ENCODE measurements around the gene COTL1. TPM values are rescaled to one million over a fixed set of nuclear protein-coding genes. Genes with fewer than 3 reads are reported as not detected.

COTL1 gene
- total RNA-seq, 1 experiment from 2014 or later: 34.1 TPM

- H3K4me3 ChIP-seq (ENCODE audit: low read depth, low read length, poor library complexity, severe bottlenecking): no peak overlapping the region
- H3K4me1 ChIP-seq (ENCODE audit: insufficient read depth, low read length, poor library complexity, severe bottlenecking): no peaks in the 10 kb centered on the region
- no TSS peak for BruUV-seq (replicated peaks)
- H3K9me3 ChIP-seq (ENCODE audit: low read depth, low read length, poor library complexity, severe bottlenecking): no peaks in the 10 kb centered on the region
- no peak overlapping the region for H3K27ac ChIP-seq (ENCODE audit: low read depth, low read length, poor library complexity, severe bottlenecking)
- H3K36me3 ChIP-seq (ENCODE audit: insufficient read depth, low read length, poor library complexity, severe bottlenecking): no peaks in the 10 kb centered on the region
- CTCF ChIA-PET: no interaction called here
- DNase-seq (ENCODE audit: low spot score): no peak
- no peaks in the 10 kb centered on the region for H3K27me3 ChIP-seq (replicated peaks; ENCODE audit: insufficient read depth, low read depth, low read length, poor library complexity)
- POLR2A ChIA-PET (ENCODE audit: low non-redundant PET): no interaction called here
- no peak for TF ChIP-seq CTCF (conservative IDR thresholded peaks at IDR 0.05; ENCODE audit: low read depth, low read length)
- TF ChIP-seq EZH2 (IDR thresholded peaks at IDR 0.05; ENCODE audit: borderline replicate concordance, low read depth, low read length, poor library complexity, severe bottlenecking): no peak
- intact Hi-C loops (cut with micrococcal nuclease; ENCODE audit: unreplicated experiment): no loop called here
Observed at GRCh38 chr16:84553873-84554399, 63.9 kb downstream of the COTL1 start.

- H3K4me1 ChIP-seq (ENCODE audit: insufficient read depth, low read length, poor library complexity, severe bottlenecking): no peaks in the 10 kb centered on the region
- H3K9me3 ChIP-seq (ENCODE audit: low read depth, low read length, poor library complexity, severe bottlenecking): no peaks in the 10 kb centered on the region
- H3K4me3 ChIP-seq (ENCODE audit: low read depth, low read length, poor library complexity, severe bottlenecking): no peak overlapping the region
- no TSS peak for BruUV-seq (replicated peaks)
- intact Hi-C loops (cut with micrococcal nuclease; ENCODE audit: unreplicated experiment): no loop called here
- H3K27me3 ChIP-seq (replicated peaks; ENCODE audit: insufficient read depth, low read depth, low read length, poor library complexity): no peaks in the 10 kb centered on the region
- H3K27ac ChIP-seq (ENCODE audit: low read depth, low read length, poor library complexity, severe bottlenecking): no peak overlapping the region
- no peaks in the 10 kb centered on the region for H3K36me3 ChIP-seq (ENCODE audit: insufficient read depth, low read length, poor library complexity, severe bottlenecking)
- POLR2A ChIA-PET (ENCODE audit: low non-redundant PET): no interaction called here
- DNase-seq (ENCODE audit: low spot score): no peak
- CTCF ChIA-PET: no interaction called here
- TF ChIP-seq EZH2 (IDR thresholded peaks at IDR 0.05; ENCODE audit: borderline replicate concordance, low read depth, low read length, poor library complexity, severe bottlenecking) (no peak), CTCF (conservative IDR thresholded peaks at IDR 0.05; ENCODE audit: low read depth, low read length) (no peak)
Observed at GRCh38 chr16:84552135-84552534, 65.7 kb downstream of the COTL1 start.

- Histone ChIP-seq H3K27ac (ENCODE audit: low read depth, low read length, poor library complexity, severe bottlenecking) (no peak overlapping the region), H3K4me1 (ENCODE audit: insufficient read depth, low read length, poor library complexity, severe bottlenecking) (no peaks in the 10 kb centered on the region), H3K36me3 (ENCODE audit: insufficient read depth, low read length, poor library complexity, severe bottlenecking) (no peaks in the 10 kb centered on the region), H3K9me3 (ENCODE audit: low read depth, low read length, poor library complexity, severe bottlenecking) (no peaks in the 10 kb centered on the region), H3K4me3 (ENCODE audit: low read depth, low read length, poor library complexity, severe bottlenecking) (no peak overlapping the region), H3K27me3 (replicated peaks; ENCODE audit: insufficient read depth, low read depth, low read length, poor library complexity) (no peaks in the 10 kb centered on the region)
- CTCF ChIA-PET: no interaction called here
- no peak for TF ChIP-seq CTCF (conservative IDR thresholded peaks at IDR 0.05; ENCODE audit: low read depth, low read length)
- no peak for TF ChIP-seq EZH2 (IDR thresholded peaks at IDR 0.05; ENCODE audit: borderline replicate concordance, low read depth, low read length, poor library complexity, severe bottlenecking)
- POLR2A ChIA-PET (ENCODE audit: low non-redundant PET): no interaction called here
- intact Hi-C loops (cut with micrococcal nuclease; ENCODE audit: unreplicated experiment): no loop called here
- no peak for DNase-seq (ENCODE audit: low spot score)
- BruUV-seq (replicated peaks): no TSS peak
Observed at GRCh38 chr16:84550096-84550495, 67.8 kb downstream of the COTL1 start.
